ENCODE data around the gene ALDH9A1.

Gene ALDH9A1

DNA sequence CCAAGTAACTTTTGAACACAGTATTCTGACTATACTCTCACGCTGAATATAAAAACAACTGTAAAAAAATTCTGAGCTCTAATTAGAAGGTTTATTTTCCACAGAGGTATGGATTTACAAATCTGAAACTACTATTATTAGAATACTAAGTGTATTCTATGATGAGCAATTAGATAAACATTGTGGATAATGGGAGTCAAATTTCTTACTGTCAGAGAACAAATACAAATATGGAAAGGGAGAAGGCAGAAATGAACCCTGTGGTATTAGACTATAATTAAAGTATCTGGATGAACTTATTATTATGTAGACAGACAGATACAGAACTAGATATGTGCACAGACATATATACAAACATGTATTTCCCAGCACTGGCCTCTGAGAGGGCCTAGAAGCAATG is 22.6 kb downstream of the ALDH9A1 start:
- no peaks in the 10 kb centered on the region for H3K4me1 ChIP-seq (ENCODE audit: insufficient read depth, low read length, poor library complexity, severe bottlenecking)
- no peak overlapping the region for H2AFZ ChIP-seq (ENCODE audit: low read length)
- no peak overlapping the region for H3K9ac ChIP-seq (ENCODE audit: low read depth, low read length, poor library complexity, severe bottlenecking)
- H3K4me2 ChIP-seq (ENCODE audit: low read depth, low read length, poor library complexity, severe bottlenecking), result no peak overlapping the region
- no peak overlapping the region for H3K4me3 ChIP-seq (ENCODE audit: low read length, poor library complexity, severe bottlenecking)
- H3K36me3 ChIP-seq (ENCODE audit: insufficient read depth, low read length), result peaks cover 75% of the 10 kb centered on the region
- H3F3A ChIP-seq (ENCODE audit: low read depth), result no peaks in the 10 kb centered on the region
- no peak for TF ChIP-seq EZH2phosphoT487 (IDR thresholded peaks at IDR 0.05; ENCODE audit: borderline replicate concordance)
- TF ChIP-seq, protein P1, sequence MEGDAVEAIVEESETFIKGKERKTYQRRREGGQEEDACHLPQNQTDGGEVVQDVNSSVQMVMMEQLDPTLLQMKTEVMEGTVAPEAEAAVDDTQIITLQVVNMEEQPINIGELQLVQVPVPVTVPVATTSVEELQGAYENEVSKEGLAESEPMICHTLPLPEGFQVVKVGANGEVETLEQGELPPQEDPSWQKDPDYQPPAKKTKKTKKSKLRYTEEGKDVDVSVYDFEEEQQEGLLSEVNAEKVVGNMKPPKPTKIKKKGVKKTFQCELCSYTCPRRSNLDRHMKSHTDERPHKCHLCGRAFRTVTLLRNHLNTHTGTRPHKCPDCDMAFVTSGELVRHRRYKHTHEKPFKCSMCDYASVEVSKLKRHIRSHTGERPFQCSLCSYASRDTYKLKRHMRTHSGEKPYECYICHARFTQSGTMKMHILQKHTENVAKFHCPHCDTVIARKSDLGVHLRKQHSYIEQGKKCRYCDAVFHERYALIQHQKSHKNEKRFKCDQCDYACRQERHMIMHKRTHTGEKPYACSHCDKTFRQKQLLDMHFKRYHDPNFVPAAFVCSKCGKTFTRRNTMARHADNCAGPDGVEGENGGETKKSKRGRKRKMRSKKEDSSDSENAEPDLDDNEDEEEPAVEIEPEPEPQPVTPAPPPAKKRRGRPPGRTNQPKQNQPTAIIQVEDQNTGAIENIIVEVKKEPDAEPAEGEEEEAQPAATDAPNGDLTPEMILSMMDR (conservative IDR thresholded peaks at IDR 0.05; ENCODE audit: low read length), result no peak
- H3K79me2 ChIP-seq (ENCODE audit: insufficient read depth, low read length), result no peaks in the 10 kb centered on the region
- no peaks in the 10 kb centered on the region for H3K27me3 ChIP-seq (ENCODE audit: insufficient read depth, low read length, poor library complexity, severe bottlenecking)
- no peaks in the 10 kb centered on the region for H3K9me3 ChIP-seq (ENCODE audit: insufficient read depth, low read depth, low read length)
- no peaks in the 10 kb centered on the region for H4K20me1 ChIP-seq (ENCODE audit: insufficient read depth, low read length, poor library complexity, severe bottlenecking)
- no peaks in the 10 kb centered on the region for H3K9me2 ChIP-seq (replicated peaks; ENCODE audit: low read depth, low read length)

DNA sequence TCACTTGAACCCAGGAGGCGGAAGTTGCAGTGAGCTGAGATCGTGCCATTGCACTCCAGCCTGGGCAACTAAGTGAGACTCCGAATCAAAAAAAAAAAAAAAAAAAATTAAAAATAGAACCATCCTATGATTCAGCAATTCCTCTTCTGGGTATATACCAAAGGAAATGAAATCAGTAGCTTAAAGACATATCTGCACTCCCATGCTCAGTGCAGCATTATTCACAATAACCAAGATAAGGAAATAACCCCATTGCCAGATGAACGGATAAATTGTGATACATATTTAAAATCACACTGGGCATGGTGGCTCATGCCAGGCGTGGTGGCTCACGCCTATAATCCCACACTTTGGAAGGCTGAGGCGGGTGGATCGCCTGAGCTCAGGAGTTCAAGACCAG is 23.8 kb downstream of the ALDH9A1 start:
- H3K79me2 ChIP-seq (ENCODE audit: insufficient read depth, low read length), result no peaks in the 10 kb centered on the region
- H3K4me3 ChIP-seq (ENCODE audit: low read length, poor library complexity, severe bottlenecking), result no peak overlapping the region
- H3K4me2 ChIP-seq (ENCODE audit: low read depth, low read length, poor library complexity, severe bottlenecking), result no peak overlapping the region
- TF ChIP-seq EZH2phosphoT487 (IDR thresholded peaks at IDR 0.05; ENCODE audit: borderline replicate concordance), result no peak
- TF ChIP-seq, protein P1 (conservative IDR thresholded peaks at IDR 0.05; ENCODE audit: low read length), result no peak
- H3K4me1 ChIP-seq (ENCODE audit: insufficient read depth, low read length, poor library complexity, severe bottlenecking), result no peaks in the 10 kb centered on the region
- no peaks in the 10 kb centered on the region for H3F3A ChIP-seq (ENCODE audit: low read depth)
- no peaks in the 10 kb centered on the region for H3K9me3 ChIP-seq (ENCODE audit: insufficient read depth, low read depth, low read length)
- no peaks in the 10 kb centered on the region for H4K20me1 ChIP-seq (ENCODE audit: insufficient read depth, low read length, poor library complexity, severe bottlenecking)
- H3K9me2 ChIP-seq (replicated peaks; ENCODE audit: low read depth, low read length), result no peaks in the 10 kb centered on the region
- peaks cover 72% of the 10 kb centered on the region for H3K36me3 ChIP-seq (ENCODE audit: insufficient read depth, low read length)
- no peaks in the 10 kb centered on the region for H3K27me3 ChIP-seq (ENCODE audit: insufficient read depth, low read length, poor library complexity, severe bottlenecking)
- no peak overlapping the region for H2AFZ ChIP-seq (ENCODE audit: low read length)
- no peak overlapping the region for H3K9ac ChIP-seq (ENCODE audit: low read depth, low read length, poor library complexity, severe bottlenecking)

DNA sequence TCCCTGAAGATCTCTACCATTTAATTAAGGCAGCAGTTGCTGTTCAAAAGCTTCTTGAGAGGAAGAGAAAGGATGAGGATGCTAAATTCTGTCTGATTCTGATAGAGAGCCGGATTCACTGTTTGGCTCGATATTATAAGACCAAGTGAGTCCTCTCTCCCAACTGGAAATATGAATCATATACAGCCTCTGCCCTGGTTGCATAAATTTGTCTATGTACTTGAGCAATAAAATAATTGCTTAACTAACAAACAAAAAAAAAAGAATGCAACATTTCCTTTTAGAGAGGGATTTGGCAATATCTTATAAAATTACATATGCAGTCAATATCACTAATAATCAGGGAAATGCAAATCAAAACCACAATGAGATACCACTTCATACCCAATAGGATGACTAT is 26.8 kb downstream of the ALDH9A1 start:
- H3K79me2 ChIP-seq (ENCODE audit: insufficient read depth, low read length), result no peaks in the 10 kb centered on the region
- H2AFZ ChIP-seq (ENCODE audit: low read length), result no peak overlapping the region
- H3K9me2 ChIP-seq (replicated peaks; ENCODE audit: low read depth, low read length), result no peaks in the 10 kb centered on the region
- no peaks in the 10 kb centered on the region for H3F3A ChIP-seq (ENCODE audit: low read depth)
- H3K27me3 ChIP-seq (ENCODE audit: insufficient read depth, low read length, poor library complexity, severe bottlenecking), result no peaks in the 10 kb centered on the region
- no peaks in the 10 kb centered on the region for H4K20me1 ChIP-seq (ENCODE audit: insufficient read depth, low read length, poor library complexity, severe bottlenecking)
- peaks cover 78% of the 10 kb centered on the region for H3K36me3 ChIP-seq (ENCODE audit: insufficient read depth, low read length)
- no peaks in the 10 kb centered on the region for H3K4me1 ChIP-seq (ENCODE audit: insufficient read depth, low read length, poor library complexity, severe bottlenecking)
- no peaks in the 10 kb centered on the region for H3K9me3 ChIP-seq (ENCODE audit: insufficient read depth, low read depth, low read length)
- H3K4me3 ChIP-seq (ENCODE audit: low read length, poor library complexity, severe bottlenecking), result no peak overlapping the region
- H3K9ac ChIP-seq (ENCODE audit: low read depth, low read length, poor library complexity, severe bottlenecking), result no peak overlapping the region
- TF ChIP-seq, protein P1 (conservative IDR thresholded peaks at IDR 0.05; ENCODE audit: low read length), result no peak
- TF ChIP-seq EZH2phosphoT487 (IDR thresholded peaks at IDR 0.05; ENCODE audit: borderline replicate concordance), result no peak
- no peak overlapping the region for H3K4me2 ChIP-seq (ENCODE audit: low read depth, low read length, poor library complexity, severe bottlenecking)

Data from Loucy (cell line).